NCI-H748 (cell line): ENCODE measurements around the gene GLT6D1.
"Not testable (repeated sequence)": the region's sequence is repeated elsewhere in the genome, so short reads cannot be mapped to it uniquely, and the experiment has no call there.

Source experiments
- DNase-seq: peaks from one replicate; lab custom pipeline; 2025; ENCODE audit not compliant: unreplicated experiment; lab: John Stamatoyannopoulos, UW

Gene GLT6D1

DNA sequence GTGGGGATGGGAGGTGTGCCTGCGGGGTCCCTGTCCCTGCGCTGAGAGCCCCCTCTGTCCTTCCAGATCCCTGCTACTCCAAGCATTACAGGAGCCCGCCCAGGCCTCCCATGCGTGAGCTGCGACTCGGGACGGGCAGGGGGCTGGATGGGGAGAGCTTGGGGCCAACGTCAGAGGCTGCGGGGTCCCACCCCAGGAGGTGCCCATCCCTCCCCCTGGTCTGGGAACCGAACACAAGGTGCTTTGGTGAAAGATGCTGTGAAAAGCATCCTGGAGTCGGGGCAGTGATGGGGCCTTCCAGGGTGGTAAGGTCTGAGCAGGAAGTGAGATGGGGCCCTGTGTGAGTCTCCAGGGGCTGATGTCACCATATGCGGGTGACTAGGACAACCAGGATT is 26.5 kb upstream of the GLT6D1 start:
- no peak for DNase-seq

GRCh38 chr9:135664801-135665794 is 25.8 kb upstream of the GLT6D1 start:
- DNase-seq, result no peak

- no peak for DNase-seq
Observed at GRCh38 chr9:135664266-135664665, 24.9 kb upstream of the GLT6D1 start.

GRCh38 chr9:135663857-135664256 is 24.5 kb upstream of the GLT6D1 start:
- DNase-seq, result no peak

DNA sequence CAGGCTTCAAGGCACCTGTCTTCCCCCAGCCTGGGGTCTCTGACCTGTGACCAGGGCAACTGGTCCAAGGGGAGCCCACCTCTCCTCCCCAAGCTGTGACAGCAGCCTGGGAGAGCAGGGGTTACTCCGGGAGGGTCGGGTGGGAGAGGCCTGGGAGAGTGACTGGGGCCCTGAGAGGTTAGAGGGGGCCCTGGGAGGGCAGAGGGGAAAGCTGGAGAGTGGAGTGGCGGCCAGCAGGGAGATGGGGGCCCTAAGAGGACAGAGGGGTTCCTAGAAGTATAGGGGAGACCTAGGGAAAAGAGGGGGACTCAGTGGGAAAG is 24.1 kb upstream of the GLT6D1 start:
- DNase-seq, result no peak

- no peak for DNase-seq
Observed at GRCh38 chr9:135662758-135663450, 23.6 kb upstream of the GLT6D1 start, which contains the start of gene LCN9. LCN9 (plus strand) TSS chr9:135663309; CDS start chr9:135663322, 13 bp downstream.

- DNase-seq, result no peak
Observed at GRCh38 chr9:135661816-135662560, 22.6 kb upstream of the GLT6D1 start.

DNA sequence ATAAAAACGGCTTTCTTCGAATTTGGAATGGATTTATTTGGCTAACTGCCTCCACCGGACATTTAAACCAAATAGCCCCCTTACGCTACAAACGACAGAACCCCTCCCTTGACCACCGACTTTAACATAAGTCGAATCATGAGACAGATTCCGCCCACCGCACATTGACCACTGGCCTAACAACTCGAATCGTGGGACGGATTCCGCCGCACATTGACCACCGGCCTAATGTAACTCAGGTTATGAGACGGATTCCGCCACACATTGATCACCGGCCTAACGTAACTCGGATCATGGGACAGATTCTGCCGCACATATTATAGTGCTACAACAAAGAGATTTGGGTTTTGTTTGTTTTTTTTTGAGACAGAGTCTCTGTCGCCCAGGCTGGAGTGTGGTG is 21.1 kb upstream of the GLT6D1 start:
- DNase-seq, result no peak

GRCh38 chr9:135659252-135659651 is 19.9 kb upstream of the GLT6D1 start:
- DNase-seq, result no peak

DNA sequence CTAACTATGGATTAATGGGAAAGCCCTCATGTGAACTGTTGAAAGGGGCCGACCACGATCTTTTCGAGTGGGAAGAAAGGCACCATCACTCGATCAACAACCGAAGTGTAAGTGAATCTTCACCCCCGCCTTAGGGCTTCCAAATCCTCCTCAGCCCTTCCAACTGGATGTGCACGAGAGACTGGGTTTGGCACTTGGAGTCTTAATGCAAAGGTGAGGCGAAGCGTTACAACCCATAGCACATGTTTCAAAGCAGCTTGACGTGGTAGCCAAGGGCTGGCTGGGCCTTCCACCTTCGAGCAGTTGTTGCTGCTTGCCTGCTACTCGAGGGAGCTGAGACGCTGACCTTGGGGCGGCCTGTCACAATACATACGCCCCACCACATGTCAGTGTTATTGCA is 18.1 kb upstream of the GLT6D1 start:
- no peak for DNase-seq

DNA sequence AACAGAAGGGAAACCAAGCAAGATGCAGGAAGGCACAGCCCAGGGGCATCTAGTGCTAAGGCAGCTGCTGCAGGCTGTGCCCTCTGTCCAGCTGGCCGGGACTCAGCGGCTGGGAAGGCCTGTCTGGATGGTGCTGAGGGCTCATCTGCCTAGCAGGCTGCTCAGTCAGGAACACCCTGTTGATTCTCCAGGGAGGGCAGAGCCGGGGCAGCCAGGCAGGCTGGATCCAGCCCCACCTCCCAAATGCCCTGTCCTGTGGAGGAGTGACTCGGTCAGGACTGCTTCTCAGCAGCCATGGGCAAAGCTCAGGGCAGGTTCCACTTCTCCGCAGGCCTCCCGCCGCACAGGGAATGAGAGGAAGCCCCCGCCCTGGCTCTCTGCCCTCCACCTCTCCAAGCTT is 16.0 kb upstream of the GLT6D1 start:
- DNase-seq, result no peak

- DNase-seq, result no peak
Observed at GRCh38 chr9:135650408-135650807, 11.1 kb upstream of the GLT6D1 start.

- no peak for DNase-seq
Observed at GRCh38 chr9:135649508-135649907, 10.2 kb upstream of the GLT6D1 start.

DNA sequence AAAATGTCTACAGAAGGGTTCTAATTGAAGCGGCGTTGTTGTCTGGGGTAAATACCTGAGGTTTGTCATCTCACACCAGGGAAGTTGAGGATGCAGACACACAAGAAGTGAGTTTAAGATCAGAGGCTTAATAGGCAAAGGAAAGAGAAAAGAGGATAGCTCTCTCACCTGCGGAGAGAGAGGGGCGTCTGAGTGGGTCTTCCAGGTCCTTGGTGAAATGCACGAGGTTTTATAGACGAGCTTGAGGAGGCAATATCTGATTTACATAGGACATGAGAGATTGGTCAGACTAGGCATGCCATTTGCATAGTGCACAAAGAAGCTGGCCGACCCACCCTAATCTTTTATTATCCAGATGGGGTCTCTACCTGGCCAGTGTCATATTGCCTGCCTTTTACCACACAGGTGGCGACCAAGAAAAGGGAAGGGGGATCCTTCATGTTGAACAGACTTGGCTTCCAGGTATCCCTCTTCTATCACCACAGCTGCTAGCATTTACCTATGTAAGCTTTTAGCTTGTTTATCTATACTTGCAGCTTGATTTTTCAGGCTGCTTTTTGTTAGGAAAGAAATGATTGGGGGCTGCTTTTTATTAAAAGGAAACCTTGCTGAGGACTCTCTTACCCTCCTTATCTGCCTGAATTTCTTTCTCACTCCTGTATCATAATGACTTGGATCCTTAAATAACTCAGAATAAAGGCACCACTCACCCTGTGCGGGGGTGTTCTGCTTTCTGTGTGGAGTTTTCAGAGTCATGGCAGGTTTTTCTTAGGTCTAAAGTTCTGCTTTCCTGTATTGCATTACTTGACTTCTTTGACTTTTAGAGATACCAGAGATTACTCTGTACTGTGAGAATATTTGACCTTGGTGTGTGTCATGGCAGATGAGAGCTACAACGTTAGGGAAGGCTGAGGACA is 9.4 kb upstream of the GLT6D1 start:
- DNase-seq, result no peak

GRCh38 chr9:135647884-135648283 is 8.5 kb upstream of the GLT6D1 start:
- DNase-seq, result no peak

GRCh38 chr9:135644631-135645218 is 5.4 kb upstream of the GLT6D1 start:
- DNase-seq, result peak; percentile 56

- DNase-seq, result no peak
Observed at GRCh38 chr9:135641745-135642144, 2.4 kb upstream of the GLT6D1 start.

- DNase-seq, result no peak
Observed at GRCh38 chr9:135641047-135641446, 1.7 kb upstream of the GLT6D1 start.

DNA sequence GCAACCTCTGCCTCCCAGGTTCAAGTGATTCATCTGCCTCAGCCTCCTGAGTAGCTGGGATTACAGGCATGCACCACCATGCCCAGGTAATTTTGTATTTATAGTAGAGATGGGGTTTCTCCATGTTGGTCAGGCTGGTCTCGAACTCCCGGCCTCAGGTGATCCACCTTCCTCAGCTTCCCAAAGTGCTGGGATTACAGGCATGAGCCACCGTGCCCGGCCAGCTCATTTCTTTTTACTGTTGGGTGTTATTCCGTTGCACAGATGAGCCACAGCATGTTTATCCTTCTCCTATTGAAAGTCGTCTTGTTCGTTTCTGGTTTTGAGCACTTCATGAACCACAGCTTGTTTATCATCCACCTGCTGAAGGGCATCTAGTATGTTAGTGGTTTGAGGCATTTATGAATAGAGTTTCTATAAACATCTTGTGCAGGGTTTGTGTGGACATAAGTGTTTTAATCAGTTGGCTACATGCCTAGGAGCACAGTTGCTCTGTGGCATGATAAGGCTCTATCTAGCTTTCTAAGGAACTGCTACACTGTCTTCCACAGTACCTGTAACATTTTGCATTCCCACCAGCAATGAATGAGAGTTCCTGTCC is 2.3 kb downstream of the GLT6D1 start:
- DNase-seq, result not testable (repeated sequence)

DNA sequence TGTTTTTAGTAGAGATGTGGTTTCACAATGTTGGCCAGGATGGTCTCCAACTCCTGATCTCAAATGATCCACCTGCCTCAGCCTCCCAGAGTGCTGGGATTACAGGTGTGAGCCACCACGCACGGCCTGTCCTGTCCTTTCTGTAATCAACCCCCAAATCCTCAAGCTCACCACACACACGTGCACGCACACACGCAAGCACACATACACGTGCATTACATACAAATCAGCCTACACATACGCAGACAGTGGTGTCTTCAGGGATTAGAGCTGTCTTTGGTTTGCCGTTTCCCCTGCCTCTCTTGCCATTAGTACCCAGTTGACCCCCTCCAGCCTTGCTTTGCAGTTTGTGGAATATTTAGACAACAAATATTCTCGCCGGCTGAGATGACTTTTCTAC is 6.5 kb downstream of the GLT6D1 start:
- no peak for DNase-seq
